GM12865 (cell line): Measurements from ENCODE around the gene PHF20.
"Not testable (repeated sequence)": the region's sequence is repeated elsewhere in the genome, so short reads cannot be mapped to it uniquely, and the experiment has no call there.

Source experiments
- DNase-seq: peaks from one replicate; pipeline ENCODE4 v3.0.0; 2010; ENCODE audit warnings: low read depth
- H3K4me3 ChIP-seq: 2 replicates; pipeline ENCODE4 v1.5.1; 2011; ENCODE audit warnings: mild to moderate bottlenecking, low read depth, low read length, control low read depth
- TF ChIP-seq, protein P1 (sequence below): IDR thresholded peaks from 2 replicates; pipeline ENCODE4 v1.5.1; 2011; ENCODE audit warnings: low read length, control low read depth, low read depth, inconsistent platforms; ENCODE audit not compliant: insufficient read depth; ENCODE audit errors: missing control alignments

PHF20 gene

DNA sequence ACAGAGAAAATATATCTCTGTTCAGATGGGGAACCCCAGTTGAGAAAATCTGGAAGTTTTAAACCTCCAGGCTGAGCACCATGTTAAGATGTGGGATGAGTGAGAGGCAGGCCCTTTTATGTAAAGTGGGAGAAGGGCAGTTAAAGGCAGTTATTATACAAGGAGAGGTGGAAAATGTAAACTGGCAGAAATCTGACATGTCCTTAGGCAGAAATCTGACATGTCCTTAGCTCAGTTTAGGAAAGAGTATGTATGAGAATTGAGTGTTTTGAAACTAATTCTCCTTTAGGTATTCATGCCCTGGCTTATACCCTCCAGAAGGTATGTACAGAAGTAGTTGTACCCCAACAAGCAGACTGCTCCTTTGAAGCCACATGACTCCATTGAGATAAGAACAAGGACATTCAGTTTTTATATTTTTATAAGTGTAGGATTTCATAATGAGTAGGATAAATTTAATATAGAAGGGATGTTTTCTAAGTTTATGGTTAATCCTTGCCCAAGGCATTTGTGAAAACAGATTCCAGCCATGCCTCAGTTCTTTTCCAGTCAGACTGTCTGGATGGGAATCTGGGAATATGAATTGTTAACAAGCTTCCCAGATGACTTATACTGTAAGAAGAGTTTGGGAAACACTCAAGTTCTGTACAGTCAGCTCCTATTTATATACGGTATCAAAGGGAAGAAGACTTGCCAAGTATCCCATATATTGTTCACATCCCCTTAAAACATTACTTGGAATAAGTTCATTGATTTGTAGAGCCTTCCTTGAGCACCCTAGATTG is 94.8 kb downstream of the PHF20 start:
- DNase-seq: no peak
- H3K4me3 ChIP-seq: no peak overlapping the region
- TF ChIP-seq, protein P1, sequence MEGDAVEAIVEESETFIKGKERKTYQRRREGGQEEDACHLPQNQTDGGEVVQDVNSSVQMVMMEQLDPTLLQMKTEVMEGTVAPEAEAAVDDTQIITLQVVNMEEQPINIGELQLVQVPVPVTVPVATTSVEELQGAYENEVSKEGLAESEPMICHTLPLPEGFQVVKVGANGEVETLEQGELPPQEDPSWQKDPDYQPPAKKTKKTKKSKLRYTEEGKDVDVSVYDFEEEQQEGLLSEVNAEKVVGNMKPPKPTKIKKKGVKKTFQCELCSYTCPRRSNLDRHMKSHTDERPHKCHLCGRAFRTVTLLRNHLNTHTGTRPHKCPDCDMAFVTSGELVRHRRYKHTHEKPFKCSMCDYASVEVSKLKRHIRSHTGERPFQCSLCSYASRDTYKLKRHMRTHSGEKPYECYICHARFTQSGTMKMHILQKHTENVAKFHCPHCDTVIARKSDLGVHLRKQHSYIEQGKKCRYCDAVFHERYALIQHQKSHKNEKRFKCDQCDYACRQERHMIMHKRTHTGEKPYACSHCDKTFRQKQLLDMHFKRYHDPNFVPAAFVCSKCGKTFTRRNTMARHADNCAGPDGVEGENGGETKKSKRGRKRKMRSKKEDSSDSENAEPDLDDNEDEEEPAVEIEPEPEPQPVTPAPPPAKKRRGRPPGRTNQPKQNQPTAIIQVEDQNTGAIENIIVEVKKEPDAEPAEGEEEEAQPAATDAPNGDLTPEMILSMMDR: no peak

DNA sequence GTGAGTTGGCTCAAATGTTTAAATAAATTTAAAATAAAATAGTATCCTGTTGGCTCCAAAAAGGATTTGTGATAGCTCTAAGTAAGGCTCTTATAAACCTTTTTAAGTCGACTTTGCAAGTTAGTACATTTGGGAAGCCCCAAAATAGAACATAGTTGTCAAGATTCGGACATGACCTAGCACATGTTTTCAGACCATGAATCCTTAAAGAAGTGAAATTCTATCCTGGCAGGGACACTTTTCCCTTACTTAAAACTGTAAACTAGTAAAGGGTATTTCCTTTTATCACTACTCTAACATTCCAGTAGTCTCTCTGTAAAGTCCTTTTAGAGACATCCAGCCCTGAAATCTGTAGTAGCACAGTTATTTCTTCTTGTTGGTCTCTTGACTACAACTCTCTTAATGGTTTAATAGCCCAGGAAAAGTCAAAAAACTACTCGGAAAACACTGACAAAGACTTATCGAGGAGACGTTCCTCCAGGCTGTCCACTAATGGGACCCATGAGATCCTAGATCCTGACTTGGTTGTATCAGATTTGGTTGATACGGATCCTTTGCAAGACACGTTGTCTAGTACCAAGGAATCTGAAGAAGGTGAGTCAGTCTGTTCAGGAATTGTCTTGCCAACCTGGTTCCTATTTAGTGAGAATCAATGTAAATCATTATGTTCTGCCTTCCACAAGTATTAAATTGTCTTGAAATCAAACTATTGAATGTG is 98.9 kb downstream of the PHF20 start:
- TF ChIP-seq, protein P1: no peak
- no peak for DNase-seq
- H3K4me3 ChIP-seq: no peak overlapping the region

DNA sequence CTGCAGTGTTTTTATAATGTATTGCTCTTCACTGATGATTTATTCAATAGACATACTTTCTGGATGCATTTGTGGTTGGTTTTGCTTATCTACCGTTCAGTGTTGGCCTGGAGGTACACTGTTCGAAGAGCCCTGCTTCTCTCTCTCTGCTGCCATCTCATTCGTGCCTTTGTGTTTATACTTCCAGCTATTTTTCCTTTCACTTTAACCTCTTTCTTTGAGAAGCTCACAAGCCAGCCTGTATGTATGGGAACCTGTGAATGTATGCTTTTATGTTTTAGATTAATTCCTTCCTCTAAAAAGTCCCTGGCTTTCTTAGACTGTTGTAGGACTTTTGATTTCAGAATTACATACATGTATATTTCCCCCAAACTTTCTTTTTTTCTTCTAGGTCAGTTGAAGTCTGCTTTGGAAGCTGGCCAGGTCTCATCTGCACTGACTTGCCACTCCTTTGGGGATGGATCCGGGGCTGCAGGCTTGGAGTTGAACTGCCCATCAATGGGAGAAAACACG is 99.5 kb downstream of the PHF20 start:
- no peak overlapping the region for H3K4me3 ChIP-seq
- no peak for DNase-seq
- TF ChIP-seq, protein P1: no peak

DNA sequence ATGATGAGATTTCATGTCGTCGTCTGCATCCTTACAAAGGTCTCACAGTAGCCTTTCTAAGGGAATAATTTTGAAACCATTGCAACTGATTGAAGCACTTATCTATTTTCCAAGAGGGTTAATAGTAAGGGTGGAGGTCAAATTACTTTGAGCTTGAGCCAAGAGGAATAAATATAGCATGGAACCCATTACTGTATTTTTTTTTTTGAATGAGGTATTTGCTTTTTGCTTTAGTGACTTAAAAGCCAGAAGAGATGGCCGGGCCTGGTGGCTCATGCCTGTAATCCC is 104.2 kb downstream of the PHF20 start:
- TF ChIP-seq, protein P1: no peak
- no peak for DNase-seq
- no peak overlapping the region for H3K4me3 ChIP-seq

DNA sequence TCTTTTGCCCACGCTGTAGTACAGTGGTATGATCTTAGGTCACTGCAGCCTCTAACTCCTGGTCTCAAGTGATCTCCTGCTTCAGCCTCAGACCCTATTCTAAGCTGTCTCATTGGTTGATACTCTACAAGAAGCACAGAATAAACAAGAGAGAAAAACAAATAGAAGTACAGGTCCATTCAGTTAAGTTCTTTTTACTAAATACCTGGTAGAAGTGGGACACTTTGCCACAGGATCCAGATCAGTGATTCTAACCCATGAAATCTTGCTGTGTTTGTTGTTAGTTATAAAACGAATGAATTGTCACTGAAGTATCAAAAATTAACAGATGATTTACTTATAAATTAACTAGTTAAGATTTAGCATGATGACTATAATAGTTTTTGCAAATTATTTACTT is 105.8 kb downstream of the PHF20 start:
- no peak overlapping the region for H3K4me3 ChIP-seq
- TF ChIP-seq, protein P1: no peak
- DNase-seq: no peak

DNA sequence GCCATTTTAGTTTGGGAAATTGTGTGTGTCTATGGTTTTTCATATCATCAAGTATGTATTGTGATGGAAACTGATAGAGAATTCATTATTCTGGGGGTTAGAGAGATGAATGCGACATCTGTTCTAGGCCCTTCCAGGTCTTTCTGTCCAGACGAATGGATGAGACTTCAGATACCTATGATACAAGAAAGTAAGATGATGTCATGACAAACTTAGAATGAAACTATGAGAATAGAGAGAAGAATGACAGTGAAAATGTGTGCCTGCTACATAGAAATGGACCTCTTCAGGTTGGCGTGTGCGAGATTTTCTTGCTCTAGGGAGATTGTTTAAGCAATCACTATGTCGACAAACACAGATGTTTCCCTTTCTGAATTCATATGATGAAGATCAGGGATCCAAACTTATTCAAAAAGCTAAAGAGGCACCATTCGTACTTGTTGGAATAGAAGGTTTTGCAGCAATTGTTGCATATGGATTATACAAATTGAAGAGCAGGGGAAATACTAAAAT is 106.4 kb downstream of the PHF20 start:
- H3K4me3 ChIP-seq: no peak overlapping the region
- no peak for DNase-seq
- TF ChIP-seq, protein P1: no peak

DNA sequence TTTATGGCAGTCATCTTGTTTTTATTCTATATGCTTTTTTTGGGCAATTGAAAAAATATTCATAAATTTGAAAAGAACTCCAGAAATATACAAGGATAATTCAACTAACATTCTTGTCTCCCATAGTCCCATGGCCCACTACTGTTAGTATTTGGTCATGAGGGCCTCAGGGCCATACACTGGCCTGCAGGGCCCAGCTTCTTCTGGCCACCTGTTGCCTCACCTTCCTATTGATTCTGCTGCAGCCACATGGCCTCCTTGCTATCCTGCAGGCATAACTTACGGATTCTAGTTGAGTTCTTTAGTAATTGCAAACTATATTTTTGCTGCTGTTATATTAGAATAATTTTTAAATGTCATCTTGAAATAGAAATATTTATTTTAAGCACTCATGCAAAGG is 109.9 kb downstream of the PHF20 start:
- TF ChIP-seq, protein P1: no peak
- H3K4me3 ChIP-seq: no peak overlapping the region
- DNase-seq: no peak

DNA sequence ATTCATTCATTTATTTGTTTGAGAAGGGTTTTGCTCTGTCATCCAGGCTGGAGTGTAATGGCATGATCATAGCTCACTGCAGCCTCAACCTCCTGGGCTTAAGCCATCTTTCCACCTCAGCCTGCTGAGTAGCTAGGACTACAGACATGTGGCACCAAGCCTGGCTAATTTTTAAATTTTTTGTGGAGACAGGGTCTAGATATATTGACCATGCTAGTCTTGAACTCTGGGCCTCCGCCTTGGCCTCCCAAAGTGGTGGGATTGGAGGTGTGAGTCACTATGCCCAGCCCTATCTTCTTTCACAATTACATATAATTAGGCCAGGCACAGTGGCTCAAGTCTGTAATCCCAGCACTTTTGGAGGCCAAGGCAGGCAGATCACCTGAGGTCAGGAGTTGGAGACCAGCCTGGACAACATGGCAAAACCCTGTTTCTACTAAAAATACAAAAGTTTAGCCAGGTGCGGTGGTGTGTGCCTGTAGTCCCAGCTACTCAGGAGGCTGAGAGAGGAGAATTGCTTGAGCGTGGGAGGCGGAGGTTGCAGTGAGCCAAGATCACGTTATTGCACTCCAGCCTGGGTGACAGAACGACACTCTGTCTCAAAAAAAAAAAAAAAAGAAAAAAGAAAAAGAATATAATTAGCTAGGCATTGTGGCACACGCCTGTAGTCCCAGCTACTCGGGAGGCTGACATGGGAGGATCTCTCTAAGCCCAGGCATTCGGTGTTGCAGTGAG is 110.8 kb downstream of the PHF20 start:
- not testable (repeated sequence) for H3K4me3 ChIP-seq, DNase-seq
